ENCODE data around the gene MAST4.

The MAST4 gene

GRCh38 chr5:66810848-66811261, 214.7 kb downstream of the MAST4 start:
- no peak overlapping the region for H3K4me3 ChIP-seq (replicated peaks; ENCODE audit: insufficient read depth, low read length)
- TF ChIP-seq SPI1 (IDR thresholded peaks at IDR 0.05; ENCODE audit: borderline replicate concordance, low read depth), result no peak
- TF ChIP-seq, protein P1, sequence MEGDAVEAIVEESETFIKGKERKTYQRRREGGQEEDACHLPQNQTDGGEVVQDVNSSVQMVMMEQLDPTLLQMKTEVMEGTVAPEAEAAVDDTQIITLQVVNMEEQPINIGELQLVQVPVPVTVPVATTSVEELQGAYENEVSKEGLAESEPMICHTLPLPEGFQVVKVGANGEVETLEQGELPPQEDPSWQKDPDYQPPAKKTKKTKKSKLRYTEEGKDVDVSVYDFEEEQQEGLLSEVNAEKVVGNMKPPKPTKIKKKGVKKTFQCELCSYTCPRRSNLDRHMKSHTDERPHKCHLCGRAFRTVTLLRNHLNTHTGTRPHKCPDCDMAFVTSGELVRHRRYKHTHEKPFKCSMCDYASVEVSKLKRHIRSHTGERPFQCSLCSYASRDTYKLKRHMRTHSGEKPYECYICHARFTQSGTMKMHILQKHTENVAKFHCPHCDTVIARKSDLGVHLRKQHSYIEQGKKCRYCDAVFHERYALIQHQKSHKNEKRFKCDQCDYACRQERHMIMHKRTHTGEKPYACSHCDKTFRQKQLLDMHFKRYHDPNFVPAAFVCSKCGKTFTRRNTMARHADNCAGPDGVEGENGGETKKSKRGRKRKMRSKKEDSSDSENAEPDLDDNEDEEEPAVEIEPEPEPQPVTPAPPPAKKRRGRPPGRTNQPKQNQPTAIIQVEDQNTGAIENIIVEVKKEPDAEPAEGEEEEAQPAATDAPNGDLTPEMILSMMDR (IDR thresholded peaks at IDR 0.05; ENCODE audit: insufficient read depth, low read length), result no peak
- TF ChIP-seq, protein P2, sequence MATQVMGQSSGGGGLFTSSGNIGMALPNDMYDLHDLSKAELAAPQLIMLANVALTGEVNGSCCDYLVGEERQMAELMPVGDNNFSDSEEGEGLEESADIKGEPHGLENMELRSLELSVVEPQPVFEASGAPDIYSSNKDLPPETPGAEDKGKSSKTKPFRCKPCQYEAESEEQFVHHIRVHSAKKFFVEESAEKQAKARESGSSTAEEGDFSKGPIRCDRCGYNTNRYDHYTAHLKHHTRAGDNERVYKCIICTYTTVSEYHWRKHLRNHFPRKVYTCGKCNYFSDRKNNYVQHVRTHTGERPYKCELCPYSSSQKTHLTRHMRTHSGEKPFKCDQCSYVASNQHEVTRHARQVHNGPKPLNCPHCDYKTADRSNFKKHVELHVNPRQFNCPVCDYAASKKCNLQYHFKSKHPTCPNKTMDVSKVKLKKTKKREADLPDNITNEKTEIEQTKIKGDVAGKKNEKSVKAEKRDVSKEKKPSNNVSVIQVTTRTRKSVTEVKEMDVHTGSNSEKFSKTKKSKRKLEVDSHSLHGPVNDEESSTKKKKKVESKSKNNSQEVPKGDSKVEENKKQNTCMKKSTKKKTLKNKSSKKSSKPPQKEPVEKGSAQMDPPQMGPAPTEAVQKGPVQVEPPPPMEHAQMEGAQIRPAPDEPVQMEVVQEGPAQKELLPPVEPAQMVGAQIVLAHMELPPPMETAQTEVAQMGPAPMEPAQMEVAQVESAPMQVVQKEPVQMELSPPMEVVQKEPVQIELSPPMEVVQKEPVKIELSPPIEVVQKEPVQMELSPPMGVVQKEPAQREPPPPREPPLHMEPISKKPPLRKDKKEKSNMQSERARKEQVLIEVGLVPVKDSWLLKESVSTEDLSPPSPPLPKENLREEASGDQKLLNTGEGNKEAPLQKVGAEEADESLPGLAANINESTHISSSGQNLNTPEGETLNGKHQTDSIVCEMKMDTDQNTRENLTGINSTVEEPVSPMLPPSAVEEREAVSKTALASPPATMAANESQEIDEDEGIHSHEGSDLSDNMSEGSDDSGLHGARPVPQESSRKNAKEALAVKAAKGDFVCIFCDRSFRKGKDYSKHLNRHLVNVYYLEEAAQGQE (IDR thresholded peaks at IDR 0.05; ENCODE audit: insufficient replicate concordance, low read depth), result no peak
- TF ChIP-seq POLR2AphosphoS5 (IDR thresholded peaks at IDR 0.05; ENCODE audit: low read depth), result no peak
- TF ChIP-seq GABPA (IDR thresholded peaks at IDR 0.05; ENCODE audit: low read depth), result no peak
- H3K27ac ChIP-seq (replicated peaks), result no peak overlapping the region
- no peaks in the 10 kb centered on the region for H3K27me3 ChIP-seq (ENCODE audit: insufficient read depth, poor library complexity, severe bottlenecking)
- no peak for DNase-seq (ENCODE audit: low read depth in 1 of 2, low spot score in 1 of 2)

DNA sequence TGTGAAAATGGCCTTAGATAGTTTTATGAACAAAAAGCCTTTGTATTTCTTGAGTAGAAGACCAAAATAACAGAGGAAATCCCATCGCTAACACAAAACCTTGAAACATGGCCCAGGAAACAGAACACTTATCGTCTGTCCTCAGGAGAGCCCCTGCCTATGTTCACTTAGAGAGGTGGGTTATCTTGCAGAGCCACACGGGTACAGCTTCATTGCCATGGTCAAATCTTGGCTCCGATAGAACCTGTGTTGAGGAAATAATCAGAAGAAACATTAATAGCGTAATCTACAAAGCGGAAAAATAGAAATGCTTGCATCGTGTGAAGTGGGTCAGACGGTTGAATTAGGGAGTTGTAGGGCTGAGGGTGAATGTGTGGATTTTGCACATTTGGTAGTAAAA, 216.1 kb downstream of the MAST4 start:
- Histone ChIP-seq H3K27me3 (ENCODE audit: insufficient read depth, poor library complexity, severe bottlenecking) (no peaks in the 10 kb centered on the region), H3K4me3 (replicated peaks; ENCODE audit: insufficient read depth, low read length) (no peak overlapping the region), H3K27ac (replicated peaks) (no peak overlapping the region)
- no peak for TF ChIP-seq POLR2AphosphoS5 (IDR thresholded peaks at IDR 0.05; ENCODE audit: low read depth)
- DNase-seq (ENCODE audit: low read depth in 1 of 2, low spot score in 1 of 2), result no peak

DNA sequence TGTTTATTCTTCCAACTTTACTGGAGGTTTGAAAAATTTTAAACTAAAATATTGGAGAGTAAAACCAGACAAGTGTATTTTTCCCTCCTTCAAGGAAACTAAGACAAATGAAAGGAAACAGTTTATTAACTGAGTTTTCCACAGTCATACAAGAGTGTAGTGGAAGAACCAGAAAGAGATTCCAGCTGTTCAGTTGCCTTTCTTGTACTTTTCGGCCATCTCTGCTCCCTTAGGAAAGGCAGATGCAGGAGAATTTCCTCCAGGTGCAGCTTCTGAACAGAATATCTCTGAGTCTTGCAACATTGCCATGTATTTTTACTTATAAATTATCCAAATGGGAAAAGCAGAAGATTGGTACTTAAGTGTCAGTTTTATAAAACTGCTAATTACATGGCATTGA, 217.1 kb downstream of the MAST4 start:
- Histone ChIP-seq H3K27me3 (ENCODE audit: insufficient read depth, poor library complexity, severe bottlenecking) (no peaks in the 10 kb centered on the region), H3K4me3 (replicated peaks; ENCODE audit: insufficient read depth, low read length) (no peak overlapping the region), H3K27ac (replicated peaks) (no peak overlapping the region)
- DNase-seq (ENCODE audit: low read depth in 1 of 2, low spot score in 1 of 2), result no peak
- TF ChIP-seq SPI1 (IDR thresholded peaks at IDR 0.05; ENCODE audit: borderline replicate concordance, low read depth), result no peak
- TF ChIP-seq, protein P1 (IDR thresholded peaks at IDR 0.05; ENCODE audit: insufficient read depth, low read length), result no peak
- no peak for TF ChIP-seq GABPA (IDR thresholded peaks at IDR 0.05; ENCODE audit: low read depth)
- no peak for TF ChIP-seq POLR2AphosphoS5 (IDR thresholded peaks at IDR 0.05; ENCODE audit: low read depth)

- H3K27ac ChIP-seq (replicated peaks), result no peak overlapping the region
- TF ChIP-seq, protein P1 (IDR thresholded peaks at IDR 0.05; ENCODE audit: insufficient read depth, low read length), result no peak
- no peak for TF ChIP-seq SPI1 (IDR thresholded peaks at IDR 0.05; ENCODE audit: borderline replicate concordance, low read depth)
- TF ChIP-seq, protein P2 (IDR thresholded peaks at IDR 0.05; ENCODE audit: insufficient replicate concordance, low read depth), result no peak
- no peak for TF ChIP-seq GABPA (IDR thresholded peaks at IDR 0.05; ENCODE audit: low read depth)
- no peak for TF ChIP-seq POLR2AphosphoS5 (IDR thresholded peaks at IDR 0.05; ENCODE audit: low read depth)
- no peak for DNase-seq (ENCODE audit: low read depth in 1 of 2, low spot score in 1 of 2)
Observed at GRCh38 chr5:66814146-66814991, 218.2 kb downstream of the MAST4 start.

More at GRCh38 chr5:66814146-66814991, 218.2 kb downstream of the MAST4 start:
- H3K27me3 ChIP-seq (ENCODE audit: insufficient read depth, poor library complexity, severe bottlenecking), result no peaks in the 10 kb centered on the region
- no peak overlapping the region for H3K4me3 ChIP-seq (replicated peaks; ENCODE audit: insufficient read depth, low read length)
